GM12875 (cell line): ENCODE results near the gene CXCL16.

ENCODE experiments used
- H3K4me3 ChIP-seq: one replicate; pipeline ENCODE4 v1.5.1; 2011; ENCODE audit warnings: low read depth, low read length, control low read depth
- TF ChIP-seq, protein P1 (sequence below): IDR thresholded peaks from 2 replicates; pipeline ENCODE4 v1.5.1; 2011; ENCODE audit warnings: low read depth, mild to moderate bottlenecking, control low read depth, inconsistent platforms, low read length, moderate library complexity, borderline replicate concordance; ENCODE audit not compliant: insufficient read depth

CXCL16 gene

DNA sequence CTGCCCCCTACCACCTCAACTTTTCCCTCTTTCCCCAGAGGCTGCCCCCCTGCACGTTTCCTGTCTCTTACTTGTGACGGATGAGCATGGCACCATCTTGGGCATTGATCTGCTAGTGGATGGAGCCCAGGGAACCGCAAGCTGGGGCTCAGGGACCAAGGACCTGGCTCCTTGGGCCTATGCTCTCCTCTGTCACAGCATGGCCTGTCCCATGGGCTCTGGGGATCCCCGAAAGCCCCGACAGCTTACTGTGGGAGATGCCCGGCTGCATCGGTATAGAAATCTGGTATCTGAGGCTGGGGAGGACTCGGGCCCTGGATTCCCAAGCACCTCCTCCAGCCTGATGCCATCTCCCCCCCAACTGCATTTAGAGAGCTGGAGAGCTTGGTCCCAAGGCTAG lies 1.8 kb upstream of the CXCL16 start:
- TF ChIP-seq, protein P1, sequence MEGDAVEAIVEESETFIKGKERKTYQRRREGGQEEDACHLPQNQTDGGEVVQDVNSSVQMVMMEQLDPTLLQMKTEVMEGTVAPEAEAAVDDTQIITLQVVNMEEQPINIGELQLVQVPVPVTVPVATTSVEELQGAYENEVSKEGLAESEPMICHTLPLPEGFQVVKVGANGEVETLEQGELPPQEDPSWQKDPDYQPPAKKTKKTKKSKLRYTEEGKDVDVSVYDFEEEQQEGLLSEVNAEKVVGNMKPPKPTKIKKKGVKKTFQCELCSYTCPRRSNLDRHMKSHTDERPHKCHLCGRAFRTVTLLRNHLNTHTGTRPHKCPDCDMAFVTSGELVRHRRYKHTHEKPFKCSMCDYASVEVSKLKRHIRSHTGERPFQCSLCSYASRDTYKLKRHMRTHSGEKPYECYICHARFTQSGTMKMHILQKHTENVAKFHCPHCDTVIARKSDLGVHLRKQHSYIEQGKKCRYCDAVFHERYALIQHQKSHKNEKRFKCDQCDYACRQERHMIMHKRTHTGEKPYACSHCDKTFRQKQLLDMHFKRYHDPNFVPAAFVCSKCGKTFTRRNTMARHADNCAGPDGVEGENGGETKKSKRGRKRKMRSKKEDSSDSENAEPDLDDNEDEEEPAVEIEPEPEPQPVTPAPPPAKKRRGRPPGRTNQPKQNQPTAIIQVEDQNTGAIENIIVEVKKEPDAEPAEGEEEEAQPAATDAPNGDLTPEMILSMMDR, result no peak
- H3K4me3 ChIP-seq, result no peak overlapping the region

DNA sequence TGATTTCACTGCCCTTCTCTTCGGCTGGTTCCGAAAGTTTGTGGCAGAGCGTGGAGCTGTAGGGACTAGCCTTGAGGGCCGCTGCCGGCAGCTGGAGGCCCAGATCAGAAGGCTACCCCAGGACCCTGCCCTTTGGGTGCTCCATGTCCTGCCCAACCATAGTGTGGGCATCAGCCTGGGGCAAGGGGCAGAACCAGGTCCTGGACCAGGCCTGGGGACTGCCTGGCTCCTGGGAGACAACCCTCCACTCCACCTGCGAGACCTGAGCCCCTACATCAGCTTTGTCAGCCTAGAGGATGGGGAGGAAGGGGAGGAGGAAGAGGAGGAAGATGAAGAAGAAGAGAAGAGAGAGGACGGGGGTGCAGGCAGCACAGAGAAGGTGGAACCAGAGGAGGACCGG lies 856 bp upstream of the CXCL16 start:
- H3K4me3 ChIP-seq, result no peak overlapping the region
- TF ChIP-seq, protein P1, result no peak

DNA sequence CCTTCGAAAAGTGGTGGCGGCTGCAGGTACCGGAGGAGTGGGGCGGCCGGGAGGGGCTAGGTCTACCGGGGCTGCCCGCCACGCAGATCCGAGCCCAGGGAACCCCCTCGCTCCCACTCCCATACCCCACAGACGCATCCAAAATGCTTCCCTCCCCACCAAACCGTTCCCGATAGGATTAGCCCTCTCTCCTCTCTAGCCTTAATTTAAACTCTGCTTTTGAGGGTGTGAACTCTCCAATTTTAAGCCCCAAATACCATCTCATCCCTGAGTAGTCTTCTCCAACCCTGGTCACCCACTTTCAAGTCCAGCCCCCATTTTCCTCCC lies 260 bp upstream of the CXCL16 start:
- TF ChIP-seq, protein P1, result no peak

DNA sequence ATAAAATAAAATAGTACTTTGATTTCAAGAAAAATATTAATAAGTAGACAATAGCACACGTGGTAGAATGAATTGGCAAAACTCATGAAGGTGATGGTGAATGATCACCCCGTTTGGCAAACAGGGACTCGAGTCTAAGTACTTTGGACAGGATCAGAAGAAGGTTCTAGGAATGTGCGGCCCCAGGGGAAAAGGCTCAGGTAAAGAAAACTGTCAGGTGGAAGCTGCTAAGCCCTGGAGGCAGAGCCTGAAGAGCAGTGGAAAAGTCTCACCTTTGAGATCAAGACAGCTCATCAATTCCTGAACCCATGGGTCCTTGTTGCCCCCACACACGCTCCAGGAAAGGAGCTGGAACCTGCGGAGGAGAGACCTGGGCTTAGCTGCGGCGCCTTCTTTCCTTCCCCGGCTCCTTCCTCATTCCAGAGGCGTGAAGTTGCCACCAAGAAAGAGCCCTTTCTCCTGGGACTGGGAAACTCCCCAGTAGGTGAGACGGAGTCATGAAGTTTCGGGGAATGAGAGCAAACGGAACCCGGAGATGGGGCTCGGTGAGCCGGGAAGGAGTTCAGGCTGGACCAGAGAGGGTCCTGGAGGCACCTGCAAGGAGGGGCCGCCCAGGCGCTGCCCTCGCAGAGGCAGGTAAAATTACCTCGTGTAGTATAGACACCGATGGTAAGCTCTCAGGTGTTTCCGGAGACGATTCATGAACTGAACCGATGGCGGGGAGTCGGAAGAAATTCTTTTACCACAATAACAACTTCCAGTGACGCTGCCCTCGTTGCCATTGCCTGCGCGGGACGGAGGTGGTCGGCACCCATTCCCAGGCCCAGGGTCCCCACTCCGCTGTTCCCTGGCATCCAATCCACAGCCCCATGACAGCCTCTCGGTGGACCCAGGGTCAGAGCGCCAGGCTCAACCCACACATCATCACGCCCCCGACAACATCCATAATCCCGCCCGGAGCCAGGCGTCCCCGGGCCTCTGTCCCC lies 1.3 kb downstream of the CXCL16 start:
- TF ChIP-seq, protein P1, result no peak
- no peak overlapping the region for H3K4me3 ChIP-seq

More for the DNA sequence above, 260 bp upstream of the CXCL16 start:
- H3K4me3 ChIP-seq, result peak overlapping the region; percentile 63

DNA sequence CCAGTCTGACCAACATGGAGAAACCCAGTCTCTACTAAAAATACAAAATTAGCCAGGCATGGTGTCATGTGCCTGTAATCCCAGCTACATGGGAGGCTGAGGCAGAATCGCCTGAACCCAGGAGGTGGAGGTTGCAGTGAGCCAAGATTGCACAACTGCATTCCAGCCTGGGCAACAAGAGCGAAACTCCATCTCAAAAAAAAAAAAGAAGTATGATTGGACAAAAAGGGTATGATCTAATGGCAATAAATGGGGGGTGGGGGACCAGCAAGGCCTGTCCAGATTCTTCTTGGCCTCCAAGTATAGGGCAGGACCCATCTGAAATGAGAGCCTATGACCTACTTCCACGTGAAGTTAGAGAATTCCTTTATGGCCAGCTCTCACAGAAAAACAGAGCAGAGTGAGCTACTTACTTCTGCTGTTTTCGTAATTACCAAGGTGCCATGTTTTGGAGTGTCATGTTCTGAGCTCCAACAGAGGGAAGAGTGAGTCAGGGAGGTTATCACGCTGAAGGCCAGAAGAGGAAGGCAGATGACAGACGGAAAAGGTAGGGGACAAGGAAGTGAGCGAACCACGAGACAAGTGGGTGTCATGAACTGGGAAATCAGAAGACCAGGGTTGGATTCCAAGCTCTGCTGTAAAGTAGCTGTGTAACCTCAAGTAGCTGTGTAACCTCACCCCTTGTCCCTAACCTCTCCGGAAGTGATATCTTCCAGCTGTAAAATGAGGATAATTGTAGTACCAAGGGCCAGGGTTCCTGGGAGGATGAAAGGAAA lies 3.7 kb downstream of the CXCL16 start:
- TF ChIP-seq, protein P1, result no peak
- H3K4me3 ChIP-seq, result no peak overlapping the region

DNA sequence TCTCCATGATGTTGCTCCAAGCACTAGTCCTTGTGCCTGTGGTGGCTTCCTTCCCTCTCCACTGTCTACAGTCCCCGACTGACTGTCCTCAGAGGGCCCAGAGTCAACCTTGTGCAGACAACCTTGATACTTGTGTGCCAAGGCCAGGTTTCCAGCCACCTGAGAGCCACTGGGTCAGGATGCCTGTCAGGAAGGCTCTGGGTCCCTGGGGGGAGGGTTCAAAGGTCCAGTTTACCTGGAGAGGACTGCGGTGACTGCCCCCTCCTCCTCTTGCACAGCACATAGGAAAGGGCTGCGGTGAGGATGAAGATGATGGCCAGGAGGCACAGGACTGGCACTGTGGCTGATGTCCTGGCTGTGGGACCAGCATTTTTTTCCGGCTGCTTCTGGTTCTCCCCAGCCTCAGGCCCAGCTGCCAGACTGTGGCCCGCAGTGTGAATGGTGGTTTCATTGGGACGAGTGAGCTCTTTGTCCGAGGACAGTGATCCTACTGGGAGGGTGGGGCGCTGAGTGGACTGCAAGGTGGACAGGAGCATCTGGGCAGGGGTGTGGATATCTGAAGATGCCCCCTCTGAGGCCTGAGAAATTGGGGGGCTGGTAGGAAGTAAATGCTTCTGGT lies 4.8 kb downstream of the CXCL16 start:
- no peak overlapping the region for H3K4me3 ChIP-seq
- TF ChIP-seq, protein P1, result no peak
